ENCODE results near the gene TADA2B. TPM values are rescaled to one million over a fixed set of nuclear protein-coding genes. Genes with fewer than 3 reads are reported as not detected.
A peak's percentile ranks its signal among the peaks of the same experiment; 100 is the strongest.

TADA2B gene
- total RNA-seq, 1 experiment from 2014 or later = 29.5 TPM

- DNase-seq (ENCODE audit: unreplicated experiment) = no peak
- no peak for TF ChIP-seq CTCF (IDR thresholded peaks at IDR 0.05; ENCODE audit: unreplicated experiment)
- CTCF ChIA-PET = interaction anchor here (0.5 to 1.6 kb wide), 3 partner anchors 10 to 53 kb away, joined by 3 to 11 read pairs (median 4); no protein-coding TSS in a partner anchor
- peaks cover 9% of the 10 kb centered on the region for H3K4me1 Mint-ChIP-seq (ENCODE audit: insufficient read depth, unreplicated experiment)
- H3K27me3 Mint-ChIP-seq (ENCODE audit: insufficient read depth, unreplicated experiment) = no peaks in the 10 kb centered on the region
- POLR2A ChIA-PET = interaction anchor here (0.6 to 0.7 kb wide), 2 partner anchors 9 to 17 kb away, joined by 3 to 4 read pairs; no protein-coding TSS in a partner anchor
- H3K9me3 Mint-ChIP-seq (ENCODE audit: unreplicated experiment) = no peaks in the 10 kb centered on the region
- H3K4me3 Mint-ChIP-seq (ENCODE audit: unreplicated experiment) = no peak overlapping the region
- H3K27ac Mint-ChIP-seq (ENCODE audit: low read depth, unreplicated experiment) = no peak overlapping the region
- peaks cover 57% of the 10 kb centered on the region for H3K36me3 Mint-ChIP-seq (ENCODE audit: insufficient read depth, unreplicated experiment)
- intact Hi-C loops (cut with micrococcal nuclease) = no loop called here
- BruUV-seq (replicated peaks) = no TSS peak
These were observed 25.6 kb upstream of the TADA2B start for GRCh38 chr4:7017446-7018048.

GRCh38 chr4:7018281-7018680 is 24.9 kb upstream of the TADA2B start:
- no peaks in the 10 kb centered on the region for H3K27me3 Mint-ChIP-seq (ENCODE audit: insufficient read depth, unreplicated experiment)
- ChIA-PET CTCF (interaction anchor here (0.5 to 1.6 kb wide), 3 partner anchors 11 to 53 kb away, joined by 3 to 11 read pairs (median 4); no protein-coding TSS in a partner anchor), POLR2A (interaction anchor here (0.6 to 0.7 kb wide), 3 partner anchors 9 to 414 kb away, joined by 3 to 5 read pairs (median 3); a partner anchor contains a TSS)
- TF ChIP-seq CTCF (IDR thresholded peaks at IDR 0.05; ENCODE audit: unreplicated experiment) = no peak
- BruUV-seq (replicated peaks) = no TSS peak
- intact Hi-C loops (cut with micrococcal nuclease) = no loop called here
- no peaks in the 10 kb centered on the region for H3K9me3 Mint-ChIP-seq (ENCODE audit: unreplicated experiment)
- no peak for DNase-seq (ENCODE audit: unreplicated experiment)
- H3K4me1 Mint-ChIP-seq (ENCODE audit: insufficient read depth, unreplicated experiment) = peaks cover 11% of the 10 kb centered on the region
- no peak overlapping the region for H3K27ac Mint-ChIP-seq (ENCODE audit: low read depth, unreplicated experiment)
- no peak overlapping the region for H3K4me3 Mint-ChIP-seq (ENCODE audit: unreplicated experiment)
- H3K36me3 Mint-ChIP-seq (ENCODE audit: insufficient read depth, unreplicated experiment) = peaks cover 55% of the 10 kb centered on the region

GRCh38 chr4:7019367-7019766 is 23.8 kb upstream of the TADA2B start:
- Mint-ChIP-seq H3K4me1 (ENCODE audit: insufficient read depth, unreplicated experiment) (peaks cover 11% of the 10 kb centered on the region), H3K27me3 (ENCODE audit: insufficient read depth, unreplicated experiment) (no peaks in the 10 kb centered on the region), H3K4me3 (ENCODE audit: unreplicated experiment) (no peak overlapping the region), H3K27ac (ENCODE audit: low read depth, unreplicated experiment) (no peak overlapping the region), H3K9me3 (ENCODE audit: unreplicated experiment) (no peaks in the 10 kb centered on the region), H3K36me3 (ENCODE audit: insufficient read depth, unreplicated experiment) (peaks cover 48% of the 10 kb centered on the region)
- intact Hi-C loops (cut with micrococcal nuclease) = no loop called here
- POLR2A ChIA-PET = interaction anchor here (0.7 to 4.3 kb wide), 2 partner anchors 14 to 33 kb away, joined by 3 to 41 read pairs; no protein-coding TSS in a partner anchor
- CTCF ChIA-PET = interaction anchor here (0.6 kb wide), 1 partner anchor 1410 kb away, joined by 3 read pairs; no protein-coding TSS in a partner anchor
- DNase-seq (ENCODE audit: unreplicated experiment) = no peak
- no TSS peak for BruUV-seq (replicated peaks)
- no peak for TF ChIP-seq CTCF (IDR thresholded peaks at IDR 0.05; ENCODE audit: unreplicated experiment)

- POLR2A ChIA-PET = interaction anchor here (0.7 to 4.3 kb wide), 7 partner anchors 12 to 47 kb away, joined by 3 to 41 read pairs (median 6); partner anchors contain the start of genes GRPEL1 and TADA2B
These were observed 22.9 kb upstream of the TADA2B start for GRCh38 chr4:7020290-7020689.

More at GRCh38 chr4:7020290-7020689, 22.9 kb upstream of the TADA2B start:
- H3K4me3 Mint-ChIP-seq (ENCODE audit: unreplicated experiment) = no peak overlapping the region
- H3K36me3 Mint-ChIP-seq (ENCODE audit: insufficient read depth, unreplicated experiment) = peaks cover 49% of the 10 kb centered on the region
- intact Hi-C loops (cut with micrococcal nuclease) = no loop called here
- H3K27me3 Mint-ChIP-seq (ENCODE audit: insufficient read depth, unreplicated experiment) = no peaks in the 10 kb centered on the region
- no TSS peak for BruUV-seq (replicated peaks)
- H3K27ac Mint-ChIP-seq (ENCODE audit: low read depth, unreplicated experiment) = peak overlapping the region; percentile 82
- H3K4me1 Mint-ChIP-seq (ENCODE audit: insufficient read depth, unreplicated experiment) = peaks cover 11% of the 10 kb centered on the region
- CTCF ChIA-PET = interaction anchor here (0.7 to 1.1 kb wide), 3 partner anchors 22 to 1173 kb away, joined by 3 to 4 read pairs (median 4); no protein-coding TSS in a partner anchor
- no peaks in the 10 kb centered on the region for H3K9me3 Mint-ChIP-seq (ENCODE audit: unreplicated experiment)
- TF ChIP-seq CTCF (IDR thresholded peaks at IDR 0.05; ENCODE audit: unreplicated experiment) = no peak
- DNase-seq (ENCODE audit: unreplicated experiment) = no peak
